Activated T-cell treated with anti-CD3 and anti-CD28 coated beads, Interleukin-2, amount 50 U/mL, for 4 hours (primary cell): ENCODE measurements around the gene HCRTR2. TPM values are rescaled to one million over a fixed set of nuclear protein-coding genes. Genes with fewer than 3 reads are reported as not detected.

Experiments
- ATAC-seq, 2 donors: fragments of 200-7000 bp; cut with Tn5 transposase; one replicate each; pipeline ENCODE4 v1.10.0; 2021
- DNase-seq: peaks from one replicate; pipeline ENCODE4 v3.0.0-alpha.2; 2020
- H3K27me3 Mint-ChIP-seq: one replicate; pipeline ENCODE4 v1.8.0; 2021; ENCODE audit warnings: low read depth, mixed read lengths
- H3K36me3 Mint-ChIP-seq: one replicate; pipeline ENCODE4 v1.8.0; 2022; ENCODE audit warnings: mixed read lengths; ENCODE audit not compliant: insufficient read depth
- H3K4me1 Mint-ChIP-seq: one replicate; pipeline ENCODE4 v1.8.0; 2021; ENCODE audit warnings: low read depth, mixed read lengths
- H3K4me3 Mint-ChIP-seq: one replicate; pipeline ENCODE4 v1.8.0; 2021; ENCODE audit warnings: mild to moderate bottlenecking, moderate library complexity, mixed read lengths
- H3K9me3 Mint-ChIP-seq: one replicate; pipeline ENCODE4 v1.8.0; 2021; ENCODE audit warnings: mixed read lengths
- total RNA-seq, 3 donors: library from RNA; stranded (reverse); gene quantifications; one replicate each; pipeline ENCODE4 v1.2.1, GENCODE V29; 2021

HCRTR2 gene
- total RNA-seq, 3 donors from 2014 or later: not detected

GRCh38 chr6:55327169-55327568 is 152.9 kb downstream of the HCRTR2 start, which contains the start of gene GFRAL:
Gene GFRAL, plus strand, starts transcription at chr6:55327469. Its CDS starts 86 bp downstream, at chr6:55327555.
- Mint-ChIP-seq H3K4me3 (no peak within 1 kb of the TSS), H3K4me1 (no peaks in the 10 kb centered on the region), H3K9me3 (peaks cover 5% of the 10 kb centered on the region), H3K36me3 (no peaks in the 10 kb centered on the region), H3K27me3 (no peaks in the 10 kb centered on the region)
- ATAC-seq: no peak
- DNase-seq: no peak

Other genes with a start within 250 kb of the HCRTR2 start
- gene GFRAL, start 153.0 kb downstream of the HCRTR2 start, total RNA-seq: not detected